HCT116 (cell line): ENCODE data around the gene HOXC6.

Experiments used
- CEBPB ChIP-seq: IDR thresholded peaks from 2 replicates; pipeline ENCODE4 v1.6.1; 2012; ENCODE audit warnings: low read depth
- CTCF ChIP-seq, 3 experiments: fragments of 200-600 bp in 1 of 3; sonication (generic) in 1 of 3; IDR thresholded peaks in 2 of 3; conservative IDR thresholded peaks in 1 of 3; 2 replicates each; pipeline ENCODE4 v1.5.1; 2012 to 2017; ENCODE audit warnings: low read depth in 2 of 3, low read length in 2 of 3, antibody characterized with exemption in 1 of 3, borderline replicate concordance in 1 of 3, control low read depth in 1 of 3, mild to moderate bottlenecking in 1 of 3, mixed read lengths in 1 of 3, mixed run types in 1 of 3, moderate library complexity in 1 of 3; ENCODE audit not compliant: insufficient read depth in 1 of 3
- EGR1 ChIP-seq: IDR thresholded peaks from 2 replicates; pipeline ENCODE4 v1.6.1; 2012; ENCODE audit warnings: low read depth
- ELF1 ChIP-seq: IDR thresholded peaks from 2 replicates; pipeline ENCODE4 v1.6.1; 2012; ENCODE audit warnings: low read depth, borderline replicate concordance
- EZH2 ChIP-seq: fragments of 200-600 bp; sonication (generic); IDR thresholded peaks from 2 replicates; pipeline ENCODE4 v1.6.1; 2017; ENCODE audit warnings: antibody characterized with exemption, mixed run types
- EZH2phosphoT487 ChIP-seq: fragments of 200-600 bp; IDR thresholded peaks from 2 replicates; pipeline ENCODE4 v1.6.1; 2018; ENCODE audit warnings: antibody characterized with exemption, borderline replicate concordance
- FOSL1 ChIP-seq: IDR thresholded peaks from 2 replicates; pipeline ENCODE4 v1.6.1; 2012; ENCODE audit warnings: low read depth
- POLR2A ChIP-seq: IDR thresholded peaks from 2 replicates; pipeline ENCODE4 v1.7.0; 2011; ENCODE audit warnings: borderline replicate concordance; ENCODE audit not compliant: insufficient read depth, insufficient read length; ENCODE audit errors: extremely low read depth
- POLR2AphosphoS5 ChIP-seq: IDR thresholded peaks from 2 replicates; pipeline ENCODE4 v1.6.1; 2011; ENCODE audit warnings: mild to moderate bottlenecking, low read depth, low read length, moderate library complexity
- RAD21 ChIP-seq: IDR thresholded peaks from 2 replicates; pipeline ENCODE4 v1.6.1; 2012; ENCODE audit warnings: low read depth, mild to moderate bottlenecking
- SP1 ChIP-seq: IDR thresholded peaks from 2 replicates; pipeline ENCODE4 v1.6.1; 2012; ENCODE audit warnings: low read depth
- YY1 ChIP-seq: IDR thresholded peaks from 2 replicates; pipeline ENCODE4 v1.6.1; 2011; ENCODE audit warnings: low read length, low read depth, moderate library complexity, mild to moderate bottlenecking; ENCODE audit not compliant: insufficient replicate concordance; ENCODE audit errors: extremely low read depth
- ZNF274 ChIP-seq: fragments of 200-500 bp; sonication (Bioruptor generic); IDR thresholded peaks from 2 replicates; pipeline ENCODE4 v1.6.1; 2014; ENCODE audit warnings: mild to moderate bottlenecking, low read depth, low read length, inconsistent platforms
- TF ChIP-seq, protein P1 (sequence below): IDR thresholded peaks from 2 replicates; pipeline ENCODE4 v1.6.1; 2011; ENCODE audit warnings: mild to moderate bottlenecking, low read length, moderate library complexity; ENCODE audit not compliant: insufficient replicate concordance; ENCODE audit errors: extremely low read depth

DNA sequence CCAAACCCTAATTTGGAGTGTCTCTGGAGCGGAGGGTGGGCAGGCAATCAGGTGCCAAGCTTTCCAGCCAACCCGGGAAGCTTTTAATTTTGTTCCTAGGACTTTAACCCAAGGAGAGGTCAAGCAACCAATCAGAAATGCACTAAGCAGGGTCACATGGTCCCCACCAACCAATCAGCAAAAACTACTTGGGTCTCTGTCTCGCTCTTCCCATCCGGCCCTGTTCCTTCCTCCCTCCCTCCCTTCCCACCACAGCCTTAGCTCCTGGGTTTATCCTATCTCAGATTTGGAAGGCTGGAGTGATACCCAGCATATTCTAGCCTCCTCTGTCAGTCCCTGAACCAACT, 11.9 kb downstream of the HOXC6 start:
- no peak for TF ChIP-seq EZH2
- no peak for TF ChIP-seq CTCF (IDR thresholded peaks at IDR 0.05 in 2 of 3, conservative IDR thresholded peaks at IDR 0.05 in 1 of 3; ENCODE audit: borderline replicate concordance in 1 of 3, insufficient read depth in 1 of 3, low read depth in 2 of 3, low read length in 2 of 3)
- no peak for TF ChIP-seq POLR2A
- TF ChIP-seq ZNF274, result no peak
- TF ChIP-seq, protein P1, sequence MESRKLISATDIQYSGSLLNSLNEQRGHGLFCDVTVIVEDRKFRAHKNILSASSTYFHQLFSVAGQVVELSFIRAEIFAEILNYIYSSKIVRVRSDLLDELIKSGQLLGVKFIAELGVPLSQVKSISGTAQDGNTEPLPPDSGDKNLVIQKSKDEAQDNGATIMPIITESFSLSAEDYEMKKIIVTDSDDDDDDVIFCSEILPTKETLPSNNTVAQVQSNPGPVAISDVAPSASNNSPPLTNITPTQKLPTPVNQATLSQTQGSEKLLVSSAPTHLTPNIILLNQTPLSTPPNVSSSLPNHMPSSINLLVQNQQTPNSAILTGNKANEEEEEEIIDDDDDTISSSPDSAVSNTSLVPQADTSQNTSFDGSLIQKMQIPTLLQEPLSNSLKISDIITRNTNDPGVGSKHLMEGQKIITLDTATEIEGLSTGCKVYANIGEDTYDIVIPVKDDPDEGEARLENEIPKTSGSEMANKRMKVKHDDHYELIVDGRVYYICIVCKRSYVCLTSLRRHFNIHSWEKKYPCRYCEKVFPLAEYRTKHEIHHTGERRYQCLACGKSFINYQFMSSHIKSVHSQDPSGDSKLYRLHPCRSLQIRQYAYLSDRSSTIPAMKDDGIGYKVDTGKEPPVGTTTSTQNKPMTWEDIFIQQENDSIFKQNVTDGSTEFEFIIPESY, result no peak
- TF ChIP-seq RAD21, result no peak
- TF ChIP-seq FOSL1, result no peak
- TF ChIP-seq YY1, result no peak
- TF ChIP-seq CEBPB, result no peak
- TF ChIP-seq EGR1, result no peak
- no peak for TF ChIP-seq POLR2AphosphoS5
- no peak for TF ChIP-seq ELF1
- TF ChIP-seq SP1, result no peak
- TF ChIP-seq EZH2phosphoT487, result no peak
